Testis (tissue), 2 donors: ENCODE measurements around the gene ZFYVE28.

Source experiments
- POLR2A ChIP-seq: fragments of 450-650 bp; IDR thresholded peaks from one replicate; pipeline ENCODE4 v1.6.1; 2017; ENCODE audit warnings: antibody characterized with exemption, mild to moderate bottlenecking, moderate library complexity
- TF ChIP-seq, protein P1 (sequence below), 3 experiments: fragments of 450-650 bp in 2 of 3; fragments of 200-600 bp in 1 of 3; sonication (generic) in 1 of 3; IDR thresholded peaks; one replicate each; pipeline ENCODE4 v1.5.1; 2016 to 2019; ENCODE audit warnings: antibody characterized with exemption in 3 of 3, mild to moderate bottlenecking in 2 of 3, moderate library complexity in 1 of 3

- TF ChIP-seq, protein P1, sequence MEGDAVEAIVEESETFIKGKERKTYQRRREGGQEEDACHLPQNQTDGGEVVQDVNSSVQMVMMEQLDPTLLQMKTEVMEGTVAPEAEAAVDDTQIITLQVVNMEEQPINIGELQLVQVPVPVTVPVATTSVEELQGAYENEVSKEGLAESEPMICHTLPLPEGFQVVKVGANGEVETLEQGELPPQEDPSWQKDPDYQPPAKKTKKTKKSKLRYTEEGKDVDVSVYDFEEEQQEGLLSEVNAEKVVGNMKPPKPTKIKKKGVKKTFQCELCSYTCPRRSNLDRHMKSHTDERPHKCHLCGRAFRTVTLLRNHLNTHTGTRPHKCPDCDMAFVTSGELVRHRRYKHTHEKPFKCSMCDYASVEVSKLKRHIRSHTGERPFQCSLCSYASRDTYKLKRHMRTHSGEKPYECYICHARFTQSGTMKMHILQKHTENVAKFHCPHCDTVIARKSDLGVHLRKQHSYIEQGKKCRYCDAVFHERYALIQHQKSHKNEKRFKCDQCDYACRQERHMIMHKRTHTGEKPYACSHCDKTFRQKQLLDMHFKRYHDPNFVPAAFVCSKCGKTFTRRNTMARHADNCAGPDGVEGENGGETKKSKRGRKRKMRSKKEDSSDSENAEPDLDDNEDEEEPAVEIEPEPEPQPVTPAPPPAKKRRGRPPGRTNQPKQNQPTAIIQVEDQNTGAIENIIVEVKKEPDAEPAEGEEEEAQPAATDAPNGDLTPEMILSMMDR (IDR thresholded peaks at IDR 0.05): no peak
- TF ChIP-seq POLR2A: no peak
Measured at GRCh38 chr4:2343476-2343875, 75.0 kb downstream of the ZFYVE28 start.
